HepG2 (cell line): Measurements from ENCODE around the gene ALDH3A2. TPM values are rescaled to one million over a fixed set of nuclear protein-coding genes. Genes with fewer than 3 reads are reported as not detected.

Experiments
- ARHGAP35 ChIP-seq: sonication (generic); formaldehyde crosslinking; IDR thresholded peaks from 2 replicates; pipeline ENCODE4 v1.9.0; 2022; ENCODE audit warnings: mild to moderate bottlenecking, inconsistent platforms, moderate library complexity, missing genetic modification reagents, borderline replicate concordance
- ELF1 ChIP-seq: sonication (generic); formaldehyde crosslinking; IDR thresholded peaks from 2 replicates; pipeline ENCODE4 v1.4.0; 2020; ENCODE audit warnings: missing genetic modification reagents
- ELF3 ChIP-seq: IDR thresholded peaks from 2 replicates; pipeline ENCODE4 v1.6.1; 2016; ENCODE audit warnings: missing genetic modification reagents, missing compliant biosample characterization
- FOXM1 ChIP-seq: sonication (generic); formaldehyde crosslinking; IDR thresholded peaks from 2 replicates; pipeline ENCODE4 v1.5.0; 2020; ENCODE audit warnings: missing genetic modification reagents
- HNF4G ChIP-seq, 2 experiments: sonication (generic) in 1 of 2; formaldehyde crosslinking in 1 of 2; IDR thresholded peaks; 2 replicates each; pipeline versions ENCODE4 v1.4.0 to v1.6.1; 2011 to 2020; ENCODE audit warnings: borderline replicate concordance in 2 of 2, low read depth in 2 of 2, mild to moderate bottlenecking in 2 of 2, low read length in 1 of 2, missing genetic modification reagents in 1 of 2, moderate library complexity in 1 of 2
- MEIS2 ChIP-seq: sonication (generic); formaldehyde crosslinking; IDR thresholded peaks from 2 replicates; pipeline ENCODE4 v1.9.0; 2021; ENCODE audit warnings: mild to moderate bottlenecking, missing genetic modification reagents
- MIER2 ChIP-seq: IDR thresholded peaks from 2 replicates; pipeline ENCODE4 v1.6.1; 2016; ENCODE audit warnings: missing biosample characterization, missing genetic modification reagents
- NFKB2 ChIP-seq: sonication (generic); formaldehyde crosslinking; IDR thresholded peaks from 2 replicates; pipeline ENCODE4 v1.4.0; 2020; ENCODE audit warnings: missing genetic modification reagents, borderline replicate concordance
- NR2F2 ChIP-seq: IDR thresholded peaks from 2 replicates; pipeline ENCODE4 v1.6.1; 2012; ENCODE audit warnings: low read depth, inconsistent platforms, borderline replicate concordance
- PHF21A ChIP-seq: sonication (generic); formaldehyde crosslinking; IDR thresholded peaks from 2 replicates; pipeline ENCODE4 v1.5.0; 2020; ENCODE audit warnings: mild to moderate bottlenecking, missing genetic modification reagents
- RFXANK ChIP-seq: IDR thresholded peaks from 2 replicates; pipeline ENCODE4 v1.6.1; 2016
- RXRB ChIP-seq: IDR thresholded peaks from 2 replicates; pipeline ENCODE4 v1.6.1; 2016; ENCODE audit warnings: borderline replicate concordance, missing genetic modification reagents, missing compliant biosample characterization
- TCF7 ChIP-seq: sonication (generic); IDR thresholded peaks from 2 replicates; pipeline ENCODE4 v1.6.1; 2016; ENCODE audit warnings: antibody characterized with exemption, low read depth
- TEAD3 ChIP-seq: optimal IDR thresholded peaks from 2 replicates; pipeline ENCODE3; 2016; ENCODE audit warnings: borderline replicate concordance
- TGIF2 ChIP-seq: IDR thresholded peaks from 2 replicates; pipeline ENCODE4 v1.6.1; 2016; ENCODE audit warnings: control low read depth, missing compliant biosample characterization
- ZNF350 ChIP-seq: sonication (generic); formaldehyde crosslinking; IDR thresholded peaks from 2 replicates; pipeline ENCODE4 v1.4.0; 2020; ENCODE audit warnings: mild to moderate bottlenecking, low read depth, missing genetic modification reagents, borderline replicate concordance
- polyA plus RNA-seq, 8 experiments: library from polyadenylated mRNA; depleted of rRNA in 3 of 8; stranded (reverse) in 7 of 8; unstranded in 1 of 8; fragments of >200 nt; fragmentation: Illumina TruSeq in 4 of 8; extraction: Trizol in 4 of 8; gene quantifications; 2 replicates each; pipeline versions ENCODE4 v1.2.1 to v1.2.3, GENCODE V29; 2011 to 2016; ENCODE audit warnings: low read depth in 4 of 8, missing spikeins in 1 of 8, mixed read lengths in 1 of 8; ENCODE audit not compliant: insufficient read depth in 1 of 8
- total RNA-seq, 5 experiments: library from RNA; depleted of rRNA; stranded (reverse); fragments of >200 nt; fragmentation: Illumina TruSeq; extraction: Trizol; gene quantifications; 2 replicates each; pipeline ENCODE4 v1.2.3, GENCODE V29; 2016; ENCODE audit warnings: low read depth in 1 of 5
- TF ChIP-seq, protein P1 (sequence below): sonication (generic); formaldehyde crosslinking; IDR thresholded peaks from 2 replicates; pipeline ENCODE4 v1.5.0; 2020; ENCODE audit warnings: mild to moderate bottlenecking, missing genetic modification reagents, borderline replicate concordance
- TF ChIP-seq, protein P2 (sequence below): sonication (generic); formaldehyde crosslinking; IDR thresholded peaks from 2 replicates; pipeline ENCODE4 v1.5.0; 2020; ENCODE audit warnings: missing genetic modification reagents, mild to moderate bottlenecking, borderline replicate concordance
- TF ChIP-seq, protein P3 (sequence below): sonication (generic); formaldehyde crosslinking; IDR thresholded peaks from 2 replicates; pipeline ENCODE4 v1.4.0; 2020; ENCODE audit warnings: mild to moderate bottlenecking, missing genetic modification reagents
- TF ChIP-seq, protein P4 (sequence below): sonication (generic); formaldehyde crosslinking; IDR thresholded peaks from 2 replicates; pipeline ENCODE4 v1.4.0; 2020; ENCODE audit warnings: missing genetic modification reagents; ENCODE audit errors: not compliant biosample characterization
- TF ChIP-seq, protein P5 (sequence below): sonication (generic); formaldehyde crosslinking; IDR thresholded peaks from 2 replicates; pipeline ENCODE4 v1.9.0; 2022; ENCODE audit warnings: missing genetic modification reagents, mild to moderate bottlenecking, borderline replicate concordance
- TF ChIP-seq, protein P6 (sequence below): IDR thresholded peaks from 2 replicates; pipeline ENCODE4 v1.6.1; 2012; ENCODE audit warnings: low read depth, low read length, improper control_type of control experiment
- TF ChIP-seq, protein P7 (sequence below): sonication (generic); formaldehyde crosslinking; IDR thresholded peaks from 2 replicates; pipeline ENCODE4 v1.5.0; 2020; ENCODE audit warnings: missing genetic modification reagents

Gene ALDH3A2
- total and polyA plus RNA-seq, 2 of the 13 experiments (the other 11 are each of a cell fraction or from before 2014, with no cell fraction given) = 80.8 to 180 TPM

DNA sequence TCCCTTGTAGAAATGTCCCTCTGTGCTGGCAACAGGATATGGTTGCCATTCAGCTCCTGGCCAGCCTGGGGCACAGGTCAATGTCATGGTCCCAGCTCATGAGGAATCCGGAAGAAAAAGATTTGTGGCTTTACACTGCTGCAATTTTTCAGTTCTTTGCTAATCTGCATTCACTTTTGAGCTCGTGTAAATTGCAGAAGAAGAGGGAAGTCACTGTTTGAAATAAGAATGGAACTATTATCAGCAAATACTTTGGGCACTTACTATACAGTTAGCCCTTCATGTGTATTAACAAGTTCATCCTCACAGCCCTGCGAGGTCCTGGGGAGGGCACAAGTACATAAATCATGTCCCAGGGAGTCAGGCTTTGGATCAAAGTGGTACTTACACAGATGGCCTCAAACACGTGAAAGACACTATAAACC is 53.7 kb downstream of the ALDH3A2 start (continued):
- TF ChIP-seq ARHGAP35 (no peak), NR2F2 (peak; percentile 59; the same call in 1 of the 2 replicates), HNF4G (IDR thresholded peaks at IDR 0.05; ENCODE audit: borderline replicate concordance, low read depth, low read length) (no peak), HNF4G (CRISPR knock-in tag; IDR thresholded peaks at IDR 0.05; ENCODE audit: borderline replicate concordance, low read depth) (no peak), RFXANK (no peak), RXRB (CRISPR knock-in tag) (peak; percentile 49; the same call in 1 of the 2 replicates), TEAD3 (CRISPR knock-in tag) (peak; percentile 57), FOXM1 (CRISPR knock-in tag) (no peak), PHF21A (CRISPR knock-in tag) (peak; percentile 45; the same call in 1 of the 2 replicates), TCF7 (no peak), MEIS2 (CRISPR knock-in tag) (peak; percentile 68; the same call in 1 of the 2 replicates), NFKB2 (CRISPR knock-in tag) (no peak), TGIF2 (CRISPR knock-in tag) (no peak), ZNF350 (no peak), ELF1 (peak; percentile 72), ELF3 (CRISPR knock-in tag) (peak; percentile 82), MIER2 (CRISPR knock-in tag) (no peak)
- TF ChIP-seq, protein P1, sequence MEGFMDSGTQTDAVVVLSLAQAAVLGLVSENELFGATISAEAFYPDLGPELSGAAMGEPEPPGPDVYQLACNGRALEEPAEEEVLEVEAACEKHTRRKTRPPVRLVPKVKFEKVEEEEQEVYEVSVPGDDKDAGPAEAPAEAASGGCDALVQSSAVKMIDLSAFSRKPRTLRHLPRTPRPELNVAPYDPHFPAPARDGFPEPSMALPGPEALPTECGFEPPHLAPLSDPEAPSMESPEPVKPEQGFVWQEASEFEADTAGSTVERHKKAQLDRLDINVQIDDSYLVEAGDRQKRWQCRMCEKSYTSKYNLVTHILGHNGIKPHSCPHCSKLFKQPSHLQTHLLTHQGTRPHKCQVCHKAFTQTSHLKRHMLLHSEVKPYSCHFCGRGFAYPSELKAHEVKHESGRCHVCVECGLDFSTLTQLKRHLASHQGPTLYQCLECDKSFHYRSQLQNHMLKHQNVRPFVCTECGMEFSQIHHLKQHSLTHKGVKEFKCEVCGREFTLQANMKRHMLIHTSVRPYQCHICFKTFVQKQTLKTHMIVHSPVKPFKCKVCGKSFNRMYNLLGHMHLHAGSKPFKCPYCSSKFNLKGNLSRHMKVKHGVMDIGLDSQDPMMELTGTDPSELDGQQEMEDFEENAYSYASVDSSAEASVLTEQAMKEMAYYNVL = no peak
- TF ChIP-seq, protein P2, sequence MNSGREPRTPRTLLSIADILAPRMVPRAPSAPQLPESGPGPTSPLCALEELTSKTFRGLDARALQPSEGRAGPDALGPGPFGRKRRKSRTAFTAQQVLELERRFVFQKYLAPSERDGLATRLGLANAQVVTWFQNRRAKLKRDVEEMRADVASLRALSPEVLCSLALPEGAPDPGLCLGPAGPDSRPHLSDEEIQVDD (CRISPR knock-in tag) = no peak
- TF ChIP-seq, protein P3, sequence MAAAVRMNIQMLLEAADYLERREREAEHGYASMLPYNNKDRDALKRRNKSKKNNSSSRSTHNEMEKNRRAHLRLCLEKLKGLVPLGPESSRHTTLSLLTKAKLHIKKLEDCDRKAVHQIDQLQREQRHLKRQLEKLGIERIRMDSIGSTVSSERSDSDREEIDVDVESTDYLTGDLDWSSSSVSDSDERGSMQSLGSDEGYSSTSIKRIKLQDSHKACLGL = no peak
- TF ChIP-seq, protein P4, sequence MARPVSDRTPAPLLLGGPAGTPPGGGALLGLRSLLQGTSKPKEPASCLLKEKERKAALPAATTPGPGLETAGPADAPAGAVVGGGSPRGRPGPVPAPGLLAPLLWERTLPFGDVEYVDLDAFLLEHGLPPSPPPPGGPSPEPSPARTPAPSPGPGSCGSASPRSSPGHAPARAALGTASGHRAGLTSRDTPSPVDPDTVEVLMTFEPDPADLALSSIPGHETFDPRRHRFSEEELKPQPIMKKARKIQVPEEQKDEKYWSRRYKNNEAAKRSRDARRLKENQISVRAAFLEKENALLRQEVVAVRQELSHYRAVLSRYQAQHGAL (CRISPR knock-in tag) = no peak
- TF ChIP-seq, protein P5, sequence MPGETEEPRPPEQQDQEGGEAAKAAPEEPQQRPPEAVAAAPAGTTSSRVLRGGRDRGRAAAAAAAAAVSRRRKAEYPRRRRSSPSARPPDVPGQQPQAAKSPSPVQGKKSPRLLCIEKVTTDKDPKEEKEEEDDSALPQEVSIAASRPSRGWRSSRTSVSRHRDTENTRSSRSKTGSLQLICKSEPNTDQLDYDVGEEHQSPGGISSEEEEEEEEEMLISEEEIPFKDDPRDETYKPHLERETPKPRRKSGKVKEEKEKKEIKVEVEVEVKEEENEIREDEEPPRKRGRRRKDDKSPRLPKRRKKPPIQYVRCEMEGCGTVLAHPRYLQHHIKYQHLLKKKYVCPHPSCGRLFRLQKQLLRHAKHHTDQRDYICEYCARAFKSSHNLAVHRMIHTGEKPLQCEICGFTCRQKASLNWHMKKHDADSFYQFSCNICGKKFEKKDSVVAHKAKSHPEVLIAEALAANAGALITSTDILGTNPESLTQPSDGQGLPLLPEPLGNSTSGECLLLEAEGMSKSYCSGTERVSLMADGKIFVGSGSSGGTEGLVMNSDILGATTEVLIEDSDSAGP (CRISPR knock-in tag) = no peak
- TF ChIP-seq, protein P6, sequence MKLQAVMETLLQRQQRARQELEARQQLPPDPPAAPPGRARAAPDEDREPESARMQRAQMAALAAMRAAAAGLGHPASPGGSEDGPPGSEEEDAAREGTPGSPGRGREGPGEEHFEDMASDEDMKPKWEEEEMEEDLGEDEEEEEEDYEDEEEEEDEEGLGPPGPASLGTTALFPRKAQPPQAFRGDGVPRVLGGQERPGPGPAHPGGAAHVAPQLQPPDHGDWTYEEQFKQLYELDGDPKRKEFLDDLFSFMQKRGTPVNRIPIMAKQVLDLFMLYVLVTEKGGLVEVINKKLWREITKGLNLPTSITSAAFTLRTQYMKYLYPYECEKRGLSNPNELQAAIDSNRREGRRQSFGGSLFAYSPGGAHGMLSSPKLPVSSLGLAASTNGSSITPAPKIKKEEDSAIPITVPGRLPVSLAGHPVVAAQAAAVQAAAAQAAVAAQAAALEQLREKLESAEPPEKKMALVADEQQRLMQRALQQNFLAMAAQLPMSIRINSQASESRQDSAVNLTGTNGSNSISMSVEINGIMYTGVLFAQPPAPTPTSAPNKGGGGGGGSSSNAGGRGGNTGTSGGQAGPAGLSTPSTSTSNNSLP = 0 out of 2 replicates have a peak, but pooled peaks have one; percentile 22
- TF ChIP-seq, protein P7, sequence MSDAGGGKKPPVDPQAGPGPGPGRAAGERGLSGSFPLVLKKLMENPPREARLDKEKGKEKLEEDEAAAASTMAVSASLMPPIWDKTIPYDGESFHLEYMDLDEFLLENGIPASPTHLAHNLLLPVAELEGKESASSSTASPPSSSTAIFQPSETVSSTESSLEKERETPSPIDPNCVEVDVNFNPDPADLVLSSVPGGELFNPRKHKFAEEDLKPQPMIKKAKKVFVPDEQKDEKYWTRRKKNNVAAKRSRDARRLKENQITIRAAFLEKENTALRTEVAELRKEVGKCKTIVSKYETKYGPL (CRISPR knock-in tag) = no peak
